Measurements from ENCODE around the gene PCK2. TPM values are rescaled to one million over a fixed set of nuclear protein-coding genes. Genes with fewer than 3 reads are reported as not detected.

PCK2 gene
- total RNA-seq, 4 donors from 2014 or later = 10.5 to 13.5 (median 12.8) TPM

GRCh38 chr14:24106672-24107271, 12.7 kb downstream of the PCK2 start:
- no peak overlapping the region for H3K4me3 ChIP-seq
- H3K27ac ChIP-seq = no peak overlapping the region
- peaks cover 0 to 24% (median 6%) of the 10 kb centered on the region in 3 donors for H3K36me3 ChIP-seq
- DNase-seq = no peak
- WGBS, 2 donors = 75 to 84% methylated on average over 4 of the region's 4 CpGs
- TF ChIP-seq CTCF (IDR thresholded peaks at IDR 0.05) = no peak
- no peak for TF ChIP-seq POLR2A (IDR thresholded peaks at IDR 0.05)
- intact Hi-C loops (cut with DNase I) = no loop called here
- H3K4me1 ChIP-seq = peaks cover 0 to 14% (median 0%) of the 10 kb centered on the region in 3 donors
- no peaks in the 10 kb centered on the region for H3K27me3 ChIP-seq
- H3K9me3 ChIP-seq = no peaks in the 10 kb centered on the region

GRCh38 chr14:24108336-24108874, 14.3 kb downstream of the PCK2 start:
- Histone ChIP-seq H3K27ac (peak overlapping the region in 2 of 4 donors; percentile 37 to 54), H3K9me3 (no peaks in the 10 kb centered on the region), H3K4me3 (no peak overlapping the region), H3K27me3 (no peaks in the 10 kb centered on the region), H3K36me3 (peaks cover 0 to 14% (median 0%) of the 10 kb centered on the region in 3 donors), H3K4me1 (peaks cover 2 to 17% (median 2%) of the 10 kb centered on the region in 3 donors)
- 39 to 42% methylated on average over 5 of the region's 5 CpGs for WGBS, 2 donors
- intact Hi-C loops (cut with DNase I) = no loop called here
- DNase-seq = no peak
- no peak for TF ChIP-seq POLR2A (IDR thresholded peaks at IDR 0.05)
- TF ChIP-seq CTCF (IDR thresholded peaks at IDR 0.05) = no peak

GRCh38 chr14:24110060-24110459, 15.9 kb downstream of the PCK2 start:
- Histone ChIP-seq H3K9me3 (no peaks in the 10 kb centered on the region), H3K27ac (no peak overlapping the region), H3K36me3 (peaks cover 0 to under 1% (median 0%) of the 10 kb centered on the region in 3 donors), H3K4me1 (peaks cover 2 to 21% (median 5%) of the 10 kb centered on the region in 3 donors), H3K4me3 (no peak overlapping the region), H3K27me3 (no peaks in the 10 kb centered on the region)
- 67 to 71% methylated on average over 9 of the region's 9 CpGs for WGBS, 2 donors
- DNase-seq = no peak
- intact Hi-C loops (cut with DNase I) = no loop called here
- TF ChIP-seq CTCF (IDR thresholded peaks at IDR 0.05) (no peak), POLR2A (IDR thresholded peaks at IDR 0.05) (no peak)

- no peak overlapping the region for H3K27ac ChIP-seq
- H3K36me3 ChIP-seq = no peaks in the 10 kb centered on the region
- H3K4me3 ChIP-seq = no peak overlapping the region
- no peaks in the 10 kb centered on the region for H3K9me3 ChIP-seq
- 68 to 79% methylated on average over 1 of the region's 1 CpG for whole genome bisulfite sequencing, 2 donors
- TF ChIP-seq CTCF (IDR thresholded peaks at IDR 0.05) (no peak), POLR2A (IDR thresholded peaks at IDR 0.05) (no peak)
- DNase-seq = no peak
- peaks cover 3 to 23% (median 7%) of the 10 kb centered on the region in 3 donors for H3K4me1 ChIP-seq
- intact Hi-C loops (cut with DNase I) = no loop called here
- H3K27me3 ChIP-seq = no peaks in the 10 kb centered on the region
These were observed 16.4 kb downstream of the PCK2 start for GRCh38 chr14:24110523-24110922.

- Histone ChIP-seq H3K36me3 (peaks cover under 1 to 19% (median 2%) of the 10 kb centered on the region in 3 donors), H3K27ac (peak overlapping the region; percentile 96 to 99 (median 99)), H3K27me3 (no peaks in the 10 kb centered on the region), H3K4me3 (peak overlapping the region; percentile 46 to 84 (median 68)), H3K9me3 (no peaks in the 10 kb centered on the region), H3K4me1 (peaks cover 12 to 38% (median 17%) of the 10 kb centered on the region in 3 donors)
- no peak for TF ChIP-seq CTCF (IDR thresholded peaks at IDR 0.05)
- no peak for TF ChIP-seq POLR2A (IDR thresholded peaks at IDR 0.05)
- intact Hi-C loops (cut with DNase I) = no loop called here
- no peak for DNase-seq
- 15% methylated on average over 10 to 13 of the region's 15 CpGs for WGBS, 2 donors
These were observed 19.3 kb downstream of the PCK2 start for GRCh38 chr14:24113379-24113800.
